MCF 10A (cell line): ENCODE measurements around the gene GNG14. TPM values are rescaled to one million over a fixed set of nuclear protein-coding genes. Genes with fewer than 3 reads are reported as not detected.

Experiments used
- BruUV-seq: library from RNA; stranded (reverse); fragments of 400-500 nt; replicated peaks from 2 replicates; lab custom pipeline; 2021; lab: Mats Ljungman, UMichigan
- CTCF ChIA-PET: fragments of 300-600 bp; sonication (Branson Sonifier 250); formaldehyde crosslinking; extraction: SDS; loops from one replicate; lab custom pipeline; 2021; ENCODE audit warnings: antibody characterized with exemption, inconsistent platforms; lab: Yijun Ruan, JAX
- POLR2A ChIA-PET: fragments of 300-600, 350-650 bp; sonication (Branson Sonifier 250); formaldehyde crosslinking; extraction: SDS; loops from one replicate; lab custom pipeline; 2020; ENCODE audit warnings: antibody characterized with exemption, inconsistent platforms; lab: Yijun Ruan, JAX
- DNase-seq: peaks from one replicate; pipeline ENCODE4 v3.0.0-alpha.2; 2018; ENCODE audit not compliant: unreplicated experiment
- H3K27ac Mint-ChIP-seq: one replicate; pipeline ENCODE4 v1.8.0; 2022; ENCODE audit warnings: mild to moderate bottlenecking, low read depth, mixed read lengths; ENCODE audit not compliant: unreplicated experiment
- H3K27me3 Mint-ChIP-seq: one replicate; pipeline ENCODE4 v1.8.0; 2022; ENCODE audit warnings: mixed read lengths; ENCODE audit not compliant: insufficient read depth, unreplicated experiment
- H3K36me3 Mint-ChIP-seq: one replicate; pipeline ENCODE4 v1.8.0; 2022; ENCODE audit warnings: mild to moderate bottlenecking, moderate library complexity, mixed read lengths; ENCODE audit not compliant: insufficient read depth, unreplicated experiment
- H3K4me1 Mint-ChIP-seq: one replicate; pipeline ENCODE4 v1.8.0; 2022; ENCODE audit warnings: mixed read lengths; ENCODE audit not compliant: insufficient read depth, unreplicated experiment
- H3K4me3 Mint-ChIP-seq: one replicate; pipeline ENCODE4 v1.8.0; 2022; ENCODE audit warnings: mild to moderate bottlenecking, moderate library complexity, mixed read lengths; ENCODE audit not compliant: unreplicated experiment
- H3K9me3 Mint-ChIP-seq: one replicate; pipeline ENCODE4 v1.8.0; 2022; ENCODE audit warnings: mixed read lengths; ENCODE audit not compliant: unreplicated experiment
- CTCF ChIP-seq: fragments of 200-600 bp; IDR thresholded peaks from one replicate; pipeline ENCODE4 v1.8.0; 2022; ENCODE audit warnings: antibody characterized with exemption, mild to moderate bottlenecking; ENCODE audit not compliant: unreplicated experiment
- intact Hi-C: fragments of 100-400 bp; cut with micrococcal nuclease; formaldehyde crosslinking; loops from 2 replicates; pipeline ENCODE4 v1.14.1; 2022
- total RNA-seq: library from RNA; stranded (reverse); gene quantifications from 2 replicates; pipeline ENCODE4 v1.2.3, GENCODE V29; 2022

GNG14 gene
- total RNA-seq, 1 experiment from 2014 or later, result not detected

- H3K4me1 Mint-ChIP-seq, result no peaks in the 10 kb centered on the region
- TF ChIP-seq CTCF, result no peak
- DNase-seq, result no peak
- BruUV-seq, result no TSS peak
- peaks cover 20% of the 10 kb centered on the region for H3K36me3 Mint-ChIP-seq
- no peaks in the 10 kb centered on the region for H3K27me3 Mint-ChIP-seq
- ChIA-PET POLR2A (interaction anchor here (0.6 kb wide), 1 partner anchor 88 kb away, joined by 4 read pairs; no protein-coding TSS in a partner anchor), CTCF (no interaction called here)
- intact Hi-C loops, result no loop called here
- no peaks in the 10 kb centered on the region for H3K9me3 Mint-ChIP-seq
- no peak overlapping the region for H3K27ac Mint-ChIP-seq
- H3K4me3 Mint-ChIP-seq, result no peak overlapping the region
Observed at GRCh38 chr19:12647047-12647446, 40.8 kb upstream of the GNG14 start.

GRCh38 chr19:12647490-12648071, 40.2 kb upstream of the GNG14 start:
- Mint-ChIP-seq H3K36me3 (peaks cover 20% of the 10 kb centered on the region), H3K4me1 (no peaks in the 10 kb centered on the region), H3K27ac (no peak overlapping the region), H3K27me3 (no peaks in the 10 kb centered on the region), H3K9me3 (no peaks in the 10 kb centered on the region), H3K4me3 (no peak overlapping the region)
- ChIA-PET CTCF (no interaction called here), POLR2A (interaction anchor here (0.6 kb wide), 1 partner anchor 88 kb away, joined by 4 read pairs; no protein-coding TSS in a partner anchor)
- no peak for DNase-seq
- TF ChIP-seq CTCF, result no peak
- no TSS peak for BruUV-seq
- intact Hi-C loops, result no loop called here

GRCh38 chr19:12648088-12648487, 39.7 kb upstream of the GNG14 start:
- no peaks in the 10 kb centered on the region for H3K9me3 Mint-ChIP-seq
- CTCF ChIA-PET, result no interaction called here
- intact Hi-C loops, result no loop called here
- H3K27me3 Mint-ChIP-seq, result no peaks in the 10 kb centered on the region
- H3K36me3 Mint-ChIP-seq, result peaks cover 20% of the 10 kb centered on the region
- no peak overlapping the region for H3K27ac Mint-ChIP-seq
- BruUV-seq, result no TSS peak
- no peak for DNase-seq
- POLR2A ChIA-PET, result no interaction called here
- no peak overlapping the region for H3K4me3 Mint-ChIP-seq
- no peaks in the 10 kb centered on the region for H3K4me1 Mint-ChIP-seq
- no peak for TF ChIP-seq CTCF

GRCh38 chr19:12649941-12650340, 37.9 kb upstream of the GNG14 start:
- ChIA-PET CTCF (interaction anchor here (0.6 to 1.1 kb wide), 3 partner anchors 22 to 212 kb away, joined by 3 read pairs; no protein-coding TSS in a partner anchor), POLR2A (no interaction called here)
- no peaks in the 10 kb centered on the region for H3K27me3 Mint-ChIP-seq
- no TSS peak for BruUV-seq
- no peak overlapping the region for H3K4me3 Mint-ChIP-seq
- H3K27ac Mint-ChIP-seq, result no peak overlapping the region
- intact Hi-C loops, result no loop called here
- H3K4me1 Mint-ChIP-seq, result no peaks in the 10 kb centered on the region
- peaks cover 14% of the 10 kb centered on the region for H3K36me3 Mint-ChIP-seq
- DNase-seq, result no peak
- no peak for TF ChIP-seq CTCF
- no peaks in the 10 kb centered on the region for H3K9me3 Mint-ChIP-seq
